Lower leg skin (tissue), 4 donors: ENCODE results near the gene PLAAT3. TPM values are rescaled to one million over a fixed set of nuclear protein-coding genes. Genes with fewer than 3 reads are reported as not detected.
"Not testable (repeated sequence)": the region's sequence is repeated elsewhere in the genome, so short reads cannot be mapped to it uniquely, and the experiment has no call there.

Experiments used
- DNase-seq, 2 donors: peaks; one replicate each; pipeline ENCODE4 v3.0.0-alpha.2; 2019; ENCODE audit warnings: low spot score in 2 of 2
- H3K4me3 ChIP-seq: fragments of 200-600 bp; sonication (generic); 2 replicates; pipeline ENCODE4 v1.5.1; 2017; ENCODE audit warnings: mild to moderate bottlenecking, low read depth; ENCODE audit not compliant: poor library complexity, severe bottlenecking
- CTCF ChIP-seq, 3 donors: fragments of 450-650 bp; IDR thresholded peaks; one replicate each; pipeline ENCODE4 v1.5.1; 2016; ENCODE audit warnings: antibody characterized with exemption in 3 of 3, mild to moderate bottlenecking in 3 of 3, moderate library complexity in 2 of 3
- POLR2A ChIP-seq, 2 donors: fragments of 450-650 bp; IDR thresholded peaks; one replicate each; pipeline ENCODE4 v1.6.1; 2016 to 2017; ENCODE audit warnings: antibody characterized with exemption in 2 of 2, mild to moderate bottlenecking in 1 of 2, moderate library complexity in 1 of 2
- WGBS, 2 donors: methylation state at CpG; one replicate each; pipeline ENCODE4 v1.1.5; 2018; 5-methylcytosine and 5-hydroxymethylcytosine counted together
- intact Hi-C: fragments of 100-400 bp; cut with DNase I; formaldehyde crosslinking; loops from one replicate; pipeline ENCODE4 v1.15.0; 2023; ENCODE audit warnings: low total_unique reads
- total RNA-seq, 4 donors: library from RNA; depleted of rRNA; stranded (reverse); fragments of >200 nt; gene quantifications; one replicate each; pipeline ENCODE4 v1.1.0, GENCODE V29; 2016

The PLAAT3 gene
- total RNA-seq, 4 donors from 2014 or later: 9.8 to 15.1 (median 12.3) TPM

- TF ChIP-seq POLR2A (IDR thresholded peaks at IDR 0.05) (no peak), CTCF (IDR thresholded peaks at IDR 0.05) (no peak)
- intact Hi-C loops: no loop called here
- no peak overlapping the region for H3K4me3 ChIP-seq
- 90 to 92% methylated on average over 18 of the region's 18 CpGs for WGBS, 2 donors
- DNase-seq: no peak
Measured at GRCh38 chr11:63590024-63590788, 24.0 kb downstream of the PLAAT3 start.

GRCh38 chr11:63589000-63589399 is 25.2 kb downstream of the PLAAT3 start:
- 74 to 76% methylated on average over 3 of the region's 3 CpGs for WGBS, 2 donors
- no peak for DNase-seq
- intact Hi-C loops: no loop called here
- TF ChIP-seq CTCF (IDR thresholded peaks at IDR 0.05) (no peak), POLR2A (IDR thresholded peaks at IDR 0.05) (no peak)
- H3K4me3 ChIP-seq: no peak overlapping the region

GRCh38 chr11:63586451-63587166 is 27.6 kb downstream of the PLAAT3 start:
- WGBS, 2 donors: 92% methylated on average over 6 of the region's 6 CpGs
- intact Hi-C loops: no loop called here
- TF ChIP-seq POLR2A (IDR thresholded peaks at IDR 0.05): no peak
- TF ChIP-seq CTCF (IDR thresholded peaks at IDR 0.05): no peak
- DNase-seq: no peak
- H3K4me3 ChIP-seq: no peak overlapping the region

- TF ChIP-seq CTCF (IDR thresholded peaks at IDR 0.05) (no peak), POLR2A (IDR thresholded peaks at IDR 0.05) (no peak)
- H3K4me3 ChIP-seq: no peak overlapping the region
- intact Hi-C loops: no loop called here
- no peak for DNase-seq
Measured at GRCh38 chr11:63583357-63583677, 30.9 kb downstream of the PLAAT3 start.

GRCh38 chr11:63581224-63581623 is 33.0 kb downstream of the PLAAT3 start:
- H3K4me3 ChIP-seq, DNase-seq, intact Hi-C loops: not testable (repeated sequence)
- WGBS, 2 donors: 54 to 59% methylated on average over 7 of the region's 7 CpGs

GRCh38 chr11:63578882-63579281 is 35.4 kb downstream of the PLAAT3 start:
- intact Hi-C loops, H3K4me3 ChIP-seq, DNase-seq: not testable (repeated sequence)
- 93 to 95% methylated on average over 3 of the region's 3 CpGs for WGBS, 2 donors
